ENCODE data around the gene NDFIP1. TPM values are rescaled to one million over a fixed set of nuclear protein-coding genes. Genes with fewer than 3 reads are reported as not detected.

The NDFIP1 gene
- total and polyA plus RNA-seq, 5 experiments from 2014 or later = 102 to 144 (median 125) TPM

DNA sequence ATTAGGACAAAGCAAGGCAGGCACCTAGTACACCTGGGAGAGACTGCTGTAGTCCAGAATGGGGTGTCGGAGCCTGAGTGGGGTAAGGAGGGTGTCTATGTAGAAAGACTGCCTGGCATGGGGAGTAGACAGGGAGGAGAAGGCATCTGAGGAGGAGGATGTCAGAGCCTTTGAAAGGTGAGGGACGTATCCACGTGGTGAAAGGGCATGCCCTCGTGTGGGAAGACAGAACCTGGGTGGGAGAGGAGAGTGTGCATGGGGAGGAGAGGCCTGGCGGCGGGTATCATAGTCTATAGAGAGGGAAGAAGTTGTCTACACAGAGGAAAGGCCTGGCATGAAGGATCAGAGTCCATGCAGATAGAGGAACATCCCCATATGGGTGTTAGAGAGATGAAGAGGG, 91.8 kb downstream of the NDFIP1 start:
- POLR2A ChIA-PET = no interaction called here
- Mint-ChIP-seq H3K9me3 (no peaks in the 10 kb centered on the region), H3K27ac (no peak overlapping the region), H3K4me1 (peaks cover 0 to 3% (median 0%) of the 10 kb centered on the region in 4 donors), H3K4me3 (no peak overlapping the region), H3K27me3 (peaks cover 0 to 9% (median 3%) of the 10 kb centered on the region in 5 donors), H3K36me3 (no peaks in the 10 kb centered on the region)
- no peak for ATAC-seq
- DNase-seq = no peak

DNA sequence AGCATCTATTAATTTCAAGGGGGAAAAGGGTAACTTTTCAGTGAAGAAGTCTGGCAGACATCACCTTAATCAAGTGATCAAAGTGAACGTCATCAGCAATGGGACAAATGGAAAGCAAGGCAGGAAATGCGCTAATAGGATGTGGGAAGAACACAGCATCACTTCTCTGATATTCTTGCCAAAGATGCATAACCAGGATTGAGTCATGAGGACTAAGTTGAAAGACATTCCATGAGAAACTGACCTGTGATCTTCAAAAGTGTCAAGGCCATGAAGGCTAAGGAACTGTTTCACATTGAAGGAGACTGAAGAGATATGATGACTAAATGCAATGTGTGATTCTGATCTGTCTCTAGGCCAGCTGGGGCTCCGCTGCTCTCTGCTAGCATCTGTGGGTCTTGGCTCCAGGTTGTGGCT, 92.9 kb downstream of the NDFIP1 start:
- POLR2A ChIA-PET = no interaction called here
- H3K9me3 Mint-ChIP-seq = no peaks in the 10 kb centered on the region
- H3K36me3 Mint-ChIP-seq = no peaks in the 10 kb centered on the region
- no peak for DNase-seq
- H3K27ac Mint-ChIP-seq = no peak overlapping the region
- H3K27me3 Mint-ChIP-seq = peaks cover 0 to 9% (median 3%) of the 10 kb centered on the region in 5 donors
- H3K4me3 Mint-ChIP-seq = no peak overlapping the region
- ATAC-seq = no peak
- peaks cover 0 to 3% (median 0%) of the 10 kb centered on the region in 4 donors for H3K4me1 Mint-ChIP-seq

DNA sequence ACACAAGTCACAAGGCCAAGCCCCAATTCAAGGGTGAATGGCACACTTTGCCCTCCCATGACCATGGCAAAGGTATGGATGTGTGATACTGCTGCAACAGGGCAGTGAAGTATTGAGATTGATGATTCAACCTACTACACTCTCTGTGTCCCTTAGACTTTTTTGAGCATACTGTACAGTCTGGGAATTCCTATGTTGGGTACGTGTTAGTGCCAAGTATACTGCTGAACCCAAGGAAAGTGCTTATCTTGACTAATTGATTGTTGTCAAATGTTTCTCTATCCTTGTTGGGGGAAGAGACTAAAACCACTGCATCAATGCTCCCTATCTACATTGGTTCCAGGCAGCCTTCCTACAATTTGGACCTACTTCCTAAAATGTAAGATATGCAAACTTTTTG, 93.7 kb downstream of the NDFIP1 start:
- ATAC-seq (no peak), DNase-seq (no peak)
- H3K9me3 Mint-ChIP-seq = no peaks in the 10 kb centered on the region
- peaks cover 0 to 3% (median 0%) of the 10 kb centered on the region in 4 donors for H3K4me1 Mint-ChIP-seq
- POLR2A ChIA-PET = no interaction called here
- no peak overlapping the region for H3K4me3 Mint-ChIP-seq
- no peak overlapping the region for H3K27ac Mint-ChIP-seq
- H3K27me3 Mint-ChIP-seq = peaks cover 0 to 9% (median 3%) of the 10 kb centered on the region in 5 donors
- no peaks in the 10 kb centered on the region for H3K36me3 Mint-ChIP-seq

Other genes starting within 250 kb of the NDFIP1 start
- gene PCDH1, start 230.4 kb upstream of the NDFIP1 start, total RNA-seq = not detected
- gene PCDH1, start 230.4 kb upstream of the NDFIP1 start, polyA plus RNA-seq = 1 to 10 TPM in 1 of 3 donors, under 1 TPM in 1, not detected in 1; 0.06 to 1.3 TPM
- gene DELE1, start 184.9 kb upstream of the NDFIP1 start, total RNA-seq = 10 to 100 TPM; 89.8 to 97.1 TPM
- gene DELE1, start 184.9 kb upstream of the NDFIP1 start, polyA plus RNA-seq = 10 to 100 TPM; 28.2 to 33.5 (median 31.4) TPM
- not detected for gene PCDH12, start 150.6 kb upstream of the NDFIP1 start, total RNA-seq
- under 1 TPM; 0.07 to 0.21 (median 0.07) TPM for gene PCDH12, start 150.6 kb upstream of the NDFIP1 start, polyA plus RNA-seq
- gene RNF14, start 139.7 kb upstream of the NDFIP1 start, total RNA-seq = 10 to 100 TPM; 31.3 to 31.6 TPM
- gene RNF14, start 139.7 kb upstream of the NDFIP1 start, polyA plus RNA-seq = 10 to 100 TPM; 27.4 to 40.1 (median 30.1) TPM
- gene GNPDA1, start 95.8 kb upstream of the NDFIP1 start, total RNA-seq = 10 to 100 TPM; 27.3 to 29.4 TPM
- 10 to 100 TPM; 40.9 to 51.0 (median 43.9) TPM for gene GNPDA1, start 95.8 kb upstream of the NDFIP1 start, polyA plus RNA-seq
- not detected for gene SPRY4, start 216.2 kb downstream of the NDFIP1 start, total RNA-seq
- gene SPRY4, start 216.2 kb downstream of the NDFIP1 start, polyA plus RNA-seq = not detected